SIG-M5 treated with dmso at 0.1 percent for 504 hours (cell line): ENCODE measurements around the gene PRPS1L1.

ENCODE experiments used
- DNase-seq: peaks from one replicate; lab custom pipeline; 2025; ENCODE audit not compliant: unreplicated experiment; lab: John Stamatoyannopoulos, UW

Gene PRPS1L1

DNA sequence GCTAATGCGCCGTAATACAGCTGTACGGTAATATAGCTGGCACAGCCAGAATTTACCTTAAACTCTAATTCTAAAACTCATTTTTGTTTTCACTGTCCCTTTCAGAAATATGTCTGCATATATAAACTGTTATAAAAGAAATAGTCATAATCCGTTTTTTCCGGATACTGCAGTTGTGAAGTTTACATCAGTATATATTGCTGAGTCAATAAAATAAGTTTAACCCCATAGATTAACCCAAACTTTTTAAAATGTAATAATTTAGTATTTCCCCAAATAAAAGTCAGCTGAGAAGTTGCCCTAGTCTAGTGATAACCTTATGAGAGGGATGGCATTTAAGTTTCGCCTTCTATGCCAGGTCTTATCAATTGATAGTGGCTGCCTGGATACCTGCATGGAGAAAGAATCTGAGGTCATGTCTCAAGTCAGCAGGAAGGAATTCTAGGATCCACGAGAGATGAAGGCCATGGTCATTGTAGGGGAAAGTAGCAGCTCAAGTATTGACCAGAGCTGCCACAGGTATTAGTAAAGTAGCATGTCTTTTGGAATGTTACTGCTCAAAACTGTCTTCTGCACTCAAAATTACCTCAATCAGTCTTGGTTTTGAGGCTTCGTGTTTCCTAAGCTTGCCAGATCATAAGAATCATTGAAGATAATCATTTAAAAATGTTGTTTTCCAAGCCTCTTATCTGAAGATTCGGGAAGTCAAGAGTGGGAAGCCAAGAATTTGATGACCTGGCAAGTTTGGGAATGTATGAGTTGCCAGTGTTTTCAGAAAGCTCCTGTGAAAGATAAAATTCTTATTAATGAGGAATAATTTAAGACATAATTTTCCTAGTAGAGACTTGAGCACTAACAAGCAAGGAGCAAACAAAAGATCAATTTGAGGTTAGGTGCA is 10.8 kb downstream of the PRPS1L1 start:
- DNase-seq = no peak

DNA sequence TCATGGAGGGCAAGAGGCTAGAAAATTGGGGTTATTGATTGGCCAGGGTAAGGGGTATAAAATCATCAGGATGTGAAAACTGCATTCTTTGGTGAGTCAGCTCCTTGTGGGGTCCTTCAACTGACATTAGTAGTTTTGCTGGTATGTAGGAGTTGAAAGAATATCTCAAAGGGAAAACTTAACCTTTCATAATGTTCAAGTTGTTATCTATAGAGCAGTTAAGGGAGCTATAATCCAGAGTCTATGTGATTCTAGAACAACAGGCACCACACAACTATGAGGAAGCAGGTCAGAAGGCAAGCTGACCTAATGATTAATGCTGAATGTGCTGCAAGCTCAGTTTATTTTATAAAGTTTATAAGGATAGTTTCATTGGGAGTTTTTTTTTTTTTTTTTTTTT is 13.7 kb downstream of the PRPS1L1 start:
- DNase-seq = no peak

DNA sequence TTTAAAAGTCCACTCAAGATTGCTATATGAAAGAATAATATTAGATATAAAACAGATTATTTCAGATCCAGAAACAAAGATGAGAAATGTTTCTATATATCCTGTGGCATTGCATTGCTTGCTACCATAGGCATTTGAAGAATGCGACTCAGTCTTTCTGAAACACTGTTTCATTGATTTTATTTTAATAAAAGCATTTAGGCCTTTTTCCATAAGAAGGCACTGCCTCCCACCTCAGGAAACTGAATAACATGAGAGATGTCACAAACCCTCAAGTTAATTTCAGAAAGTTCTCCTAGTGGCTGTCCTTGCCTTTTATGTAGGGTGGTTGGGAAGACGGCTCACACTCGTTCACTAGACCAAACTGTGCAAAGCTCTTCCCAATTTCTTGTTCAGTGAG is 23.3 kb downstream of the PRPS1L1 start:
- DNase-seq = no peak

DNA sequence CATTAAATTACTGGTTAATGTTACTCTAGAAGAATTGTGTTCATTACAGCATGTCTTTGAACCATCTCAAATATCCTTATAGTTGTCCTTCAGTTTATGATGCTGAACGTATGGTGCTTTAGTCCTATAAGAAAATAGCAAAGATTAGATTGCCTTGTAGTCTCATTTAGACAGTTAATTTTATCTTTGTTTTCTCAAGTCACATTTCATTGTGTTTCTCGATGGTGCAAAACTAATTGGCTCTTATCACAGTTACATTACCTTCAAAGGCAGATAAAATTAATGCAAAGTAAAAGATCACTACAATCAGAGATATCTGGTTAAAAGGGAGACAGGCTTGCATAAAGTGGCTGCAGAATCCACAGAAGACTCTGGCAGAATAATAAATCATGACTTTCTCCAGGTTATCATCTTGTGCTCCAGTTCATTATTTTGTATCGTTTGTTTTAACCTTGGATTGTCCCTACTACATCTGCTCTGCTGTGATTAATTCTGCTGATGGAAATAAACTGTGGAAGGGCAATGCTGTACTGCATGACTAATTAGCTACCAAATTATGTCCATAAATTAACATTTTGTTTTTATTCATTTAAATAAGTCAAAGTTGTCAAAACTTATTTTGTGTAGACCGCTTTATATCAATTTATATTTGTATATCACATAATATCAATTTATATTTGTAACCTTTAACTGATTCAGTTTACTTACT is 24.2 kb downstream of the PRPS1L1 start:
- DNase-seq = no peak

DNA sequence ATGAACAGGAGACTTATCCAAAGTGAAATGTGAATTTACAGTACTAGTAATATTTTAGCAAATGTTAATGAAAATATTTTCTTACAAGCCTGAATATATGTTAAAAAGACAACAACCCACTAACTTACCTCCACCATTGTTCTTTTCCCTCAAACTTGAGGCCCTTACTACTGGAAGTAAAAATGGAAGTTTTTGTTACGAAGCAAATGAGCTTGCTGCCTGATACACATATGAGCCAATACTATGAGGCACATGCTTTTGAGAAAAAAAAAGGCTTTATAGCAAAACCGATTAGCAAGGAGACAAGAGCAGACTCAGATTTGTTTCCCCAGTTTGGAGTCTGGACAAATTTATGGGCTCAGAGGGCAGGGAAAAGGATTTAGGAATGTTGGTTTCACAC is 29.0 kb downstream of the PRPS1L1 start:
- DNase-seq = no peak

DNA sequence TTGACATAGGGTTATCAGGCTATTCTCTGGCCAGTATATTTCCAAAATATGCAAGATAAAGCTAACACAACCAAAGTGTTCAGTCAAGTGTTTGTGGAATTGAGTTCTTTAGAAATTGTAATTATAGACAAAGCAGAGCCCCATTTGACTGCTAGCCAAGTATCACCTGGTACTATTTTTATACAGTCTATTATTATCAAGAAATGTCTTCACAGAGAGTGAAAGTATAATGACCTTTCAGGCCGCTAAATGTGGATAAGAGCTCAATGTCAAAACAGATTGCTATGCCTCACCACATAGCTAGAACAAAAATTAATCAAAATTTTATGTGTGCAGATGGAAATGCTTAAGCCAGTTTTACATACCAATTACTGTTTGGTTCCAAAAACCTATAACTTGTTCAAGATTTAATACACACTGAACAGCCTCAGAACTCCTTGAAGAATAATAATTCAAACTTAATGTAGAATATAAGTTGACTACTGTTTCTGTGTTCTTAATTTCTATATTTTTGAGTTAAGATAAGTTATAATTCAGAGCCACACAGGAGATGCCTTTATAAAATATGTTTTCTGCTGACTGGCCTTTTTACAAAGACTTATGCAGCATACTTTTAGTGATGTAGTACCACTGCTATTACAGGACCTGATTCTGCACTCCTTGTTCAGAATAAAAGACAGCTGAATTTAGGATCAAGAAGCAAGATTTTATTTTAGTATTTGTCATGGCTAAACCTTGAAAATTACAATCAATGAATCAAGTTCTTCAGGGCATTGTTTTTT is 31.0 kb downstream of the PRPS1L1 start:
- no peak for DNase-seq

DNA sequence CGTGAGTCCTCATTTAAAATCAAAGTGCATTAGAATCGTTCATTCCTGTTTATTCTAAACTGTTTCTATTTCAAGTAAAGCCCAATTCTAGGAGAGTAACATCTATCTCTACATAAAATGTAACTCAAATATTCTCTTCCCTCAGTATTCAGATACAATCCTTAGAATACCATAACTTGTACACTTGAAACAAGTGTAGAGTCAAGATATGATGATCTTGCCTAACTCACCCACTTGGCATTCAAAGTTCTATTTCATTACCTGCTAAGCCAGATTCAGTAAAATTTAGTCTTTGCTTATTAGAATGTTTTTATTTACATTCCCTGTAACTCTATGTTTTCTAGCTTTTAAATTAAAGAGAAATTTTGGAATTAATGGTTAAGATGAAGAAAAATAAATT is 31.6 kb downstream of the PRPS1L1 start:
- DNase-seq = no peak

DNA sequence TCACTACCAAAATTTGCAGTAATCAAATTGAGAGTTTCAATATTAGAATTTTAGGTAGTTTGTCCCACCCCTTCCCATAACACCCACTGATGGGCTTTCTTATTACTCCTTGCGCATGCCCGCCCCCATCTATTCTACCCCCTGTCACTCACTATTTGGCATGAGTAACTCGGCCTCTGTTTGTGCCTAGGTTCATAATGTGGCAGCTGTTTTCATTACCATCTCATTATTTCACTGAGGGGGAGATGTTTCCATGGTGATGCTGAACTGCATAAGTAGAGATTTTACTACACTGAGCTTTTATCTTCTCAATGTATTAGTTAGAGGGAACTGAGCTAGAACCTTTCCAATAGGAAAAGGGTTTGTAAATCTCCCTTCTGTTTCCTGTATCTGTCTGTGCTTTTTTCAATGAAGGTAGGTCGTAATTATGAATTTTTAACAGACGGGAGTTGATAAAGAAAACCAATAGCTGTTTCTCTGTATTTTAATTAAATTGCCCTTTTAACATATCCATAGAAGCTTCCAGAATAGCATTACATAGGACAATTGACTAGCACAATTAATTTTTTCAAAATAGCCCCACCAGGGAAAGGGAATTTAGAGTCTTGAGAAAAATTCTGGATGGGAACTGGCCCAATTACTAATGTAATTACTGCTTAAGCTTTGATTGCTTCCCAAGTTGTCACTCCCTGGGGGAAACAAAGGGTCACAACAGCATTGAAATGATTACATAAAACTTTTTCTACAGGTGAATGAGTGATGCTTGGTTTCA is 33.4 kb downstream of the PRPS1L1 start:
- DNase-seq = no peak

DNA sequence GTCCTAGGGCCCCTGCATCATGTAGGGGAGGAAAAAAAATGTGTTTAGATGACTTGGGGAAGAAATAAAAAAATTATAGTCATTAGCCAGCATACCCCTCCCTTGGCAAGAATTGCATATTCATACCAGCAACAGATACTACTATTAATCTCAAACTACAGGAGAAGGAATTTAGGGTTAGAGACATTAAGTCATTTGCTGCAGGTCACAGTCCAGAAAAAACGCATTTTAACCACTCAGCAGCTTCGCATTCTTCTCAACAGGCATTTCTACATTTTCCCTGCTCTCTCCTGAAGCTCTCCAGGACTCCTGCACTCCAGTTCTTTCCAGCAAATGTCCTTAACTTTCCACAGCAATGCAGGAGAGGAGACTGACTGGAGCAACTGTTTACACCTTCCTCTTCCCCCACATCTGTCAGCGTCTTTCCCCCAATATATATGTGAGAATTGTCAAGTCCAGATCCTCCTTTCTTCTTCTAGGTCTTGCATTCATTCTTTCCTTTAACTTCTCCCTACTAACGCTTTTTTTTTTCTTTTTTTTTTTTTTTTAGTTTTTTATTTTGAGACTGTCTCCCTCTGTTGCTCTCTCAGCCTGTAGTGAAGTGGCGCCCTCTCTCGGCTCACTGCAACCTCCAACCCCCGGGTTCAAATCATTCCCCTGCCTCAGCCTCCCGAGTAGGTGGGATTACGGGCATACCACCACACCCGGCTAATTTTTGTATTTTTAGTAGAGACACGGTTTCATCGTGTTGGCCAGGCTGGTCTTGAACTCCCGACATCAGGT is 35.6 kb downstream of the PRPS1L1 start:
- no peak for DNase-seq

DNA sequence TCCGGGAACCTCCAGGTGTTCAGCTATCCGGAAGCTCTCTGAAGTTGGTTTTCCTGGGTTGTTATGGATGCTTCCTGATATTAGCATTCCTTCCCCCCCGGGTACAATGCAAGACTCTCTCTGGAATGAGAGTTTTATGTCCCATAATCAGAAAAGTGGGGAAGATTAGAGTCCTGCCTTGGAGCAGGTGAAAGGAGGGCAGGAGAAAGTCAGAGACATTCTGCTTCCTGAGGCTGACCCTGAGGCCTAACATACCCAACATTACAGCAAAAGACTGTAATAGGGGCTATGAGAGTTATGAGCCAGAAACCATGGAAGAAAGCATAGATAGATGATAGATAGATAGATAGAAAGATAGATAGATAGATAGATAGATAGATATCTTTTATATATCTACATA is 36.9 kb downstream of the PRPS1L1 start:
- no peak for DNase-seq

DNA sequence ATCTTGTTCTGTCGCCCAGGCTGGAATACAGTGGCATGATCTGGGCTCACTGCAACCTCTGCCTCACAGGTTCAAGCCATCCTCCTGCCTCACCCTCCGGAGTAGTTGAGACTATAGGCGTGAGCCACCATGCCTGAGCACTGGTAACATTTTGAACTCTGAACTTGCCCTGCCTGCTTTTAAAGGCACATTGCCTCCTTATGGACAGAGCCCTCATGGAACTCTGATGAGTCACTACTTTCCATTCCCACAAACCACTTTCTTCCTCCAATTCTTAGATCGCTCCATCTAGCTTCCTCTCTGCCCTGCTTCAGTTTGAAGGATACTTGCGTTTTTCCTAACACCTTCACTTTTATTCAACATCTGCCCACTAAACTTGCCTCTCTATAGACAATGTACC is 38.1 kb downstream of the PRPS1L1 start:
- no peak for DNase-seq

DNA sequence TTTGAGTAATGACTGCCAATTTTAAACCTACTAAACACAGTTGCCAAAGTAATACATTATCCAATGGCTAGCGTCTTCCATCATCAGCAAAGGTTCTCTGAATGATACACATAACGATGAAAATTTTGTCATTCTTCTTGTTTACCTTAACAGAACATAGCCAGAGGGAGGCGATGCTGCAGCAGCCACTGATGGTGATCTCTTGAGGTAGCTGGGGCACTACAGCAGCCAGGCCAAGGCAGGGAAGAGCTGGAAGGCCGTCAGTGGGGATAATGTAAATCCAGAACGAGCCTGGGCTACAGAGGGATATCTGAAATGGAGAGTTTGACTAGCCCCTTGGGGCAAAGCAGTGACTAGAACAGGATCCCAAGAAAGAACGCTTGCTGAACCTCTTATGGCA is 38.8 kb downstream of the PRPS1L1 start:
- DNase-seq = no peak

DNA sequence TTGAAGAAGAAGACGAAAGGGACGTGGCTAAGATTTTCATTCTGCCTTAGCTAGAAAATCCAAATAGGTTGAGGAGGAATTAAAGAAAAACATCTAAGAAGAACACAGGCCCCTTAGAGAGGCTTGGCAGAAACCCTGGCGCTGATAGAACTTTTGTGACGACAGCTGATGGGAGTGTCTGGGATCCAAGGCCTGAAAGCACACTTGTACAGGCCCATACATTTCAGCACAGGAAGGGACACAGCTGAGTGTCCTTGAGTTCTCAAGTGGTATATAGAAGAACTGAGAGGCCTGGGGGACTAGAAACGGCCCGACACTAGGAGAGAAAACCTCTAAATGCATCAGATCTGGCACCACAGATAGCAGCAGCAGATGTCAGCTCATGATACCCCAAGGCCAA is 39.5 kb downstream of the PRPS1L1 start:
- no peak for DNase-seq

DNA sequence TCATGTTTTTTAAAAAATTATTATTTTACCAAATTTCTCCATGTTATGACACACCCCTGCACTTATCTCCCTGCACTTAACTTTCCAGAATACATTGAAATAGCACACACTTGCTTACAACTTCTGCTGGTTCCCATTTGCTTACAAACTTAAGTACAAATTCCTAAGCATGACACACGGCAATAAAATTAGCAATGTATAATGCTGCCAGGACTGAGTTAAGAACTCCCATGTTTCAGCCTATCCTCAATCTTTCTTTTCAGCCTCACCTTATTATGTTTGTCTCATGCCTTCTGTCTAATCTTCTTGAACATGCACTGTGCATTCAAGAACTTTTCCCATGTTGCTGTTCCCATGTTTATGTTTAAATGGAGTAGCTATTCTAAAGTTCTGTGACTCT is 40.8 kb downstream of the PRPS1L1 start:
- DNase-seq = no peak

DNA sequence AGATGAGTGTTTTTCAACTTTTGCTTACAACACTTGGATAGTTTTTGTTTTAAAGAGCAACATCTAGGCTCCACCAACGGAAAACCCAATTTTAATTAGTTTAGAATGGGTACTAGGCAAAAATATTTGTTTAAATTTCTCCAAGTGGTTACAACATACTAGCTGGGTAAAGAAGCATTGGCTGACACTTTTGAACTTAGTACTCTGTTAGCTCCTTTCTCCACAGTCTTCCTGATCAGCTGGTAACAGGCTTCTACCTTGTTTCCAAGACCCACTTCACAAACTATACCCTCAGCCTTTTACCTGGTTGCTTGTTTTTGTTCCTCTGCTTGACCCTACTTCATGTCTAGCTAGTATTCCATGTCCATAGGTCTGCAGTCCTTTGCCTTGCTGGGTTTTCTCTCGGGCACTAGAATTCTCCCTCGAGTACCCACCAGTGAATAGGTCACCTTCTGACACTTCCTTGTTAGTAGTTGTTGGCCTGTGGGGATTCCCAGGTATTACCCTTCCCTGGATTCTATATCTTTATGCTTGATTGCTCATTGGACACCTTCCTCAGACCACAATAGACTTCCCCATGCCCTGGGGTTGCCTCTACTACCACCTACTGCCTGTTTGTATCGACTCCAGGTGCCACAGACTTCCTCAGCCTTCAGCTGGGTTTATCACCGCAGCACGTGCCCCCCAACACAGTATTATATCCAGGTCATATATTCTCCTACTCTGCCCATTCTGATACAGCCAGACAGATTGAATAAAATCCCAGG is 42.0 kb downstream of the PRPS1L1 start:
- DNase-seq = no peak

DNA sequence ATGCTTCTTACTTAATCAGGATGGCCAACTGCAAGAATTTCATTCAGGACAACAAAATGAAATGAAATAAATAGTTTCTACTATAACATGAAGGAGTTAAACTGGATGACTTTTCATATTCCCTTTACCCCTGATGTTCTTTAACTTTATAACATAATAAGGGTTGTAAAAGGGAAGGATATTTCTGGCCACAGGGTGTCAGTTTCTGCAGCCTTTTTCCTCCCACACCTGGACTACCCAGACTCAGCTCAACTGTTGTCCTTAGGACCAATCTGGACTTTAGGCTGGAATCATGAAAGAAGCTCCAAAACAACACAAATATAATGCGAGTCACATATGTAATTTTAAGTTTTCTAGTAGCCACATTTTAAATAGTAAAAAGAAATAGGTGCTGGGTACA is 43.4 kb downstream of the PRPS1L1 start:
- DNase-seq = no peak

DNA sequence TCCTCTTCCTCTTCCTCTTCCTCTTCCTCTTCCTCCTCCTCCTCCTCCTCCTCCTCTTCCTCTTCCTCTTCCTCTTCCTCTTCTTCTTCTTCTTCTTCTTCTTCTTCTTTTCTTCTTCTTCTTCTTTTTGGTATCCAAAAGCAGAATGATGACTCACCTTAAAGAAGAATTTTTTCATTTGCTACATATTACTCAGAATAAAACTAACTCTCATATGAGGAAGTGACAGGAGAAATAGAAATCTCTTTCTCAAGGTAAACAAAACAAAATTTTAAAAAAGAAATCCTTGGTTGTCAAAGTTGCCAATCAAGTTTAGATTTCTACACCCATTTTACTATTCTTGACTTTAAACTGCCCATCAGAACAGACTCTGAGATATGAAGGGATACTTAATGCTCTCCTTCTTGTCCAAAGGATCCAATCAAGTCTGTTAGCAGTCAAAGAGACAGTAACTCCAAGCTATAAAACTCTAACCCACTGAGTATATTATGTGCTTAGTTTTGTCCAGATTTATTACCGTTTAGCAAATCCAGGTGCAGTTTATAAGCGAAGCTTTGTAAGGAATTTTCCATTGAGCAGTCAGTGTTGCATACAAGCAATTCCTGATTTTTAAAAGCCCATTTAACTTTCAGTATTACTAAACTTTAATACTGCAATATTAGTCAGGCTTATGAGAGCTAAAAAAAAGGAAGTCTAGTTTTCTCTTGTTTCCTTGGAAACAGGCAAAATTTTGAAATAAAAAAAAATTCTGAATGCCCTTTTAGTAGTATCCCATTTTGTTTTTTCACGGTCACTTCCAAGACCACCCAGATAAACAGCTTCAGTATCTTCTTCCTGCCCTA is 44.2 kb downstream of the PRPS1L1 start:
- DNase-seq = peak; percentile 14

DNA sequence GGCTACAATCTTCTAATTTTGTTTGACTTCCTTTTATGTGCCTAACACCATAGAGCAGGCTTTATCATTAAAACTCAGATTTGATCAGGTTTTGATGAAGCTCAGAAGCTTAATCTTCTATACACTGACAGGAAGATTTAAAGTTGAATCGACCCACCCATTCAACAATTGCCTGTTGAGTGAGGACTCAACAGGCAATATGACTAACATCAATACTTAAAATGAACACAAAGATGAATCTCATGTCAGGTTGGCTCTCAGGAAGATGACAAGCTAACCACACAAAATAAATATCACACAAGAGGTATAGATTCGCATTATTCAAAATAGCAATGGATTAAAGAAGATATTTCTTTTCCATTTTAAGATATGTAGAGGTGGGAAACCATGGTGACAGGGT is 50.7 kb downstream of the PRPS1L1 start:
- DNase-seq = no peak
